Fibroblast of villous mesenchyme (primary cell): Measurements from ENCODE around the gene ANTKMT. TPM values are rescaled to one million over a fixed set of nuclear protein-coding genes. Genes with fewer than 3 reads are reported as not detected.

ENCODE experiments used
- DNase-seq: peaks from one replicate; pipeline ENCODE4 v3.0.0-alpha.2; 2010; ENCODE audit warnings: low read depth
- H3K4me3 ChIP-seq: 2 replicates; pipeline ENCODE4 v1.5.1; 2011; ENCODE audit warnings: low read depth, mild to moderate bottlenecking, low read length
- CTCF ChIP-seq: IDR thresholded peaks from 2 replicates; pipeline ENCODE4 v1.5.1; 2012; ENCODE audit warnings: low read depth, mild to moderate bottlenecking, low read length; ENCODE audit not compliant: insufficient read depth
- total RNA-seq: library from RNA; depleted of rRNA; stranded (reverse); fragments of >200 nt; gene quantifications from 2 replicates; pipeline ENCODE4 v1.2.3, GENCODE V29; 2012

Gene ANTKMT
- total RNA-seq, 1 donor: 19.4 TPM

- no peak within 1 kb of the TSS for H3K4me3 ChIP-seq
- TF ChIP-seq CTCF: no peak
- DNase-seq: peak; percentile 12
Observed at GRCh38 chr16:760545-761343, 39.8 kb downstream of the ANTKMT start, which contains the start of gene MSLN. Gene MSLN (plus strand): TSS chr16:760734. CDS start chr16:762681, 1,947 bp downstream.

GRCh38 chr16:761625-762513, 40.9 kb downstream of the ANTKMT start:
- DNase-seq: no peak
- no peak for TF ChIP-seq CTCF
- no peak overlapping the region for H3K4me3 ChIP-seq

- TF ChIP-seq CTCF: no peak
- no peak for DNase-seq
- H3K4me3 ChIP-seq: no peak overlapping the region
Observed at GRCh38 chr16:762595-763268, 41.8 kb downstream of the ANTKMT start.

- no peak for TF ChIP-seq CTCF
- H3K4me3 ChIP-seq: no peak overlapping the region
- DNase-seq: no peak
Observed at GRCh38 chr16:763369-764183, 42.6 kb downstream of the ANTKMT start.

- DNase-seq: no peak
- TF ChIP-seq CTCF: no peak
- H3K4me3 ChIP-seq: no peak overlapping the region
Observed at GRCh38 chr16:764184-764750, 43.3 kb downstream of the ANTKMT start.
